H1 (cell line): Measurements from ENCODE around the gene PPIP5K1.
A peak's percentile ranks its signal among the peaks of the same experiment; 100 is the strongest.

Experiments
- CTCF ChIP-seq, 3 experiments: IDR thresholded peaks; 1 replicate in 2 of 3; 2 replicates in 1 of 3; pipeline versions ENCODE4 v1.5.1 to v1.6.1; 2011; ENCODE audit warnings: low read length in 3 of 3, mild to moderate bottlenecking in 3 of 3, inconsistent platforms in 2 of 3, low read depth in 1 of 3, moderate library complexity in 1 of 3; ENCODE audit not compliant: insufficient read depth in 1 of 3; ENCODE audit errors: control extremely low read depth in 1 of 3
- EZH2 ChIP-seq: fragments of 200-600 bp; sonication (generic); IDR thresholded peaks from 2 replicates; pipeline ENCODE4 v1.7.1; 2012; ENCODE audit warnings: low read depth, mild to moderate bottlenecking, moderate library complexity, low read length, inconsistent platforms; ENCODE audit not compliant: severe bottlenecking
- KDM1A ChIP-seq: fragments of 200-600, 300-600 bp; sonication (generic); IDR thresholded peaks from 2 replicates; pipeline ENCODE4 v1.7.1; 2016; ENCODE audit warnings: mild to moderate bottlenecking, low read length, borderline replicate concordance
- TAF1 ChIP-seq: IDR thresholded peaks from 2 replicates; pipeline ENCODE4 v1.6.1; 2011; ENCODE audit warnings: mild to moderate bottlenecking, low read depth, low read length
- TCF12 ChIP-seq: IDR thresholded peaks from 2 replicates; pipeline ENCODE4 v1.6.1; 2011; ENCODE audit warnings: low read depth, mild to moderate bottlenecking, low read length

DNA sequence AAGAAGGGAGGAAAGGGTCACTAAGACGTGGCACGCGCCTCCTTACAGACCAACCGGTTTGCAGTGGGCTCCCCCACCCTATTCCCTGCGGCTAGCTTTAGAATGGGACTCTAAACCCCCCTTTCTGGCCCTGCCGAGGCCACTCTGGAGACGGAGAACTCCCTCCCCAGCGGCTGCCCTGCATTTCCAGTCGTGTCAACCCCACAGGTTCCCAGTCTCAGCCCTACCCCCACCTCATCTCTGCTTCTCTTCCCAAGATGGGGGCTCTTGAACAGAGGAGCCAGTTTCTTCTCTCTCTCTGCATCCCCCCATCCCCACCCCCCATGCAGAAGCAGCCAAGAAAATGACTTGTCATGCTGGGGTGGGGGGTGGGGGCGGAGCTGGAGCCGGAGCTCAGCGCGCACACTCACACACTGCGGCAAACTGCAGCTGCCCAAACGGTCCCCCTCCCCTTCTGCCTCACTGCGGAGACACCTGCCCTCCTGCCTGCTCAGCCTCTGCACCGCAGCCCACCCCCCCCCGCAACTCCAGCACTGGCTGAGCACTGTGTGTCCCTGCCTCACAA lies 71.7 kb downstream of the PPIP5K1 start:
- TF ChIP-seq EZH2 (no peak), TCF12 (no peak), CTCF (IDR thresholded peaks at IDR 0.05; ENCODE audit: control extremely low read depth in 1 of 3, insufficient read depth in 1 of 3, low read depth in 1 of 3, low read length in 3 of 3) (no peak), TAF1 (no peak), KDM1A (0 out of 2 replicates have a peak, but pooled peaks have one; percentile 44)
